GM23248 (cell line): ENCODE results near the gene SEPTIN5. TPM values are rescaled to one million over a fixed set of nuclear protein-coding genes. Genes with fewer than 3 reads are reported as not detected.

Experiments
- DNase-seq: peaks from one replicate; pipeline ENCODE4 v3.0.0-alpha.2; 2015
- H2AFZ ChIP-seq: fragments of 200-600 bp; sonication (generic); 2 replicates; pipeline ENCODE4 v1.6.1; 2016; ENCODE audit warnings: antibody characterized with exemption
- H3F3A ChIP-seq: fragments of 200-600 bp; sonication (generic); 2 replicates; pipeline ENCODE4 v1.6.1; 2016; ENCODE audit warnings: mild to moderate bottlenecking, antibody characterized with exemption, mixed run types; ENCODE audit not compliant: insufficient read depth
- H3K27ac ChIP-seq: fragments of 200-600 bp; sonication (generic); 2 replicates; pipeline ENCODE4 v1.5.1; 2016; ENCODE audit warnings: mild to moderate bottlenecking
- H3K27me3 ChIP-seq: fragments of 200-600 bp; sonication (generic); replicated peaks from 2 replicates; pipeline ENCODE4 v1.6.1; 2016; ENCODE audit warnings: mild to moderate bottlenecking; ENCODE audit not compliant: insufficient read depth
- H3K36me3 ChIP-seq: fragments of 200-600 bp; sonication (generic); 2 replicates; pipeline ENCODE4 v1.6.1; 2016; ENCODE audit warnings: low read depth, mild to moderate bottlenecking
- H3K4me1 ChIP-seq: fragments of 200-600 bp; sonication (generic); 2 replicates; pipeline ENCODE4 v1.6.1; 2016; ENCODE audit warnings: mild to moderate bottlenecking; ENCODE audit not compliant: insufficient read depth
- H3K4me2 ChIP-seq: fragments of 200-600 bp; sonication (generic); one replicate; pipeline ENCODE4 v1.6.1; 2016; ENCODE audit warnings: mild to moderate bottlenecking; ENCODE audit not compliant: unreplicated experiment
- H3K4me3 ChIP-seq: fragments of 200-600 bp; sonication (generic); 2 replicates; pipeline ENCODE4 v1.5.1; 2016; ENCODE audit warnings: mild to moderate bottlenecking
- H3K79me2 ChIP-seq: fragments of 200-600 bp; sonication (generic); 2 replicates; pipeline ENCODE4 v1.6.1; 2016; ENCODE audit warnings: mild to moderate bottlenecking; ENCODE audit not compliant: insufficient read depth
- H3K9ac ChIP-seq: fragments of 200-600 bp; sonication (generic); 2 replicates; pipeline ENCODE4 v1.6.1; 2016; ENCODE audit warnings: mild to moderate bottlenecking
- H3K9me2 ChIP-seq: fragments of 200-600 bp; sonication (generic); 2 replicates; pipeline ENCODE4 v1.6.1; 2016; ENCODE audit warnings: mixed run types, mild to moderate bottlenecking, moderate library complexity; ENCODE audit not compliant: insufficient read depth
- H3K9me3 ChIP-seq: fragments of 200-600 bp; sonication (generic); one replicate; pipeline ENCODE4 v1.6.1; 2017; ENCODE audit warnings: low read depth
- H4K20me1 ChIP-seq: fragments of 200-600 bp; sonication (generic); 2 replicates; pipeline ENCODE4 v1.6.0; 2016; ENCODE audit not compliant: insufficient read depth
- EZH2 ChIP-seq: fragments of 200-600 bp; sonication (generic); IDR thresholded peaks from 2 replicates; pipeline ENCODE4 v1.6.1; 2018; ENCODE audit warnings: antibody characterized with exemption, mild to moderate bottlenecking; ENCODE audit not compliant: insufficient read depth, poor library complexity, severe bottlenecking
- EZH2phosphoT487 ChIP-seq: fragments of 200-600 bp; sonication (generic); IDR thresholded peaks from 2 replicates; pipeline ENCODE4 v1.6.1; 2018; ENCODE audit warnings: antibody characterized with exemption, moderate library complexity, mild to moderate bottlenecking, low read depth; ENCODE audit not compliant: insufficient read depth
- WGBS, 2 experiments: methylation state at CpG; one replicate each; pipeline ENCODE4 v1.1.6; 2015 to 2017; ENCODE audit warnings: low lambda C conversion rate in 2 of 2, low coverage in 1 of 2; ENCODE audit errors: missing lambda C conversion rate in 2 of 2; 5-methylcytosine and 5-hydroxymethylcytosine counted together
- in situ Hi-C: fragments of 300-500 bp; cut with MboI; formaldehyde crosslinking; loops from 2 replicates; pipeline ENCODE4 v1.15.0; 2020
- polyA plus RNA-seq: library from polyadenylated mRNA; unstranded; fragments of >200 nt; fragmentation: Nextera tagmentation; extraction: Ambion mirVana; gene quantifications from 2 replicates; pipeline ENCODE4 v1.2.1, GENCODE V29; 2016
- total RNA-seq: library from RNA; depleted of rRNA; stranded (reverse); fragments of >200 nt; shearing (Covaris generic); gene quantifications from 2 replicates; pipeline ENCODE4 v1.2.3, GENCODE V29; 2014

The SEPTIN5 gene
- total and polyA plus RNA-seq, 2 experiments from 2014 or later = 17.0 to 31.5 TPM

DNA sequence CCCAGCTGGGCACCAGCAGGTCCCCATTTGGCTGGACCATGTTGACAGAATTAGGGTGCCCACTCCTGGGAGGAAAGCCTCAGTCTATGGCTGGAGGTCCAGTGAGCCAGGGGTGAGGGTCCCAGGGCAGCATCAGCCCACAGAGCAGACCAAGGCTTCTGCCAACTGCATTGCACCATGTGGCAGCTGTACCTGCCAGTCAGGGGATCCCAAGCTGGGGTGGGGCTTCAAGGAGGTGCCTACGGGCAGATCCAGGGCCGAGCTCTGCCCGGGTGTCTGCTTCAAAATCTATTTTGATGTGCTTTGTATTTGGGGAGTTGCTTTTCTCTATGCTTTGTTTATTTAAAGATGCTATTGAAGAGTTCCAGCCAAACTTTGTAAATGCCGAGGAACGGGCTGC, 19.5 kb downstream of the SEPTIN5 start:
- TF ChIP-seq EZH2phosphoT487 (no peak), EZH2 (no peak)
- Histone ChIP-seq H3K9ac (no peak overlapping the region), H3K9me3 (no peaks in the 10 kb centered on the region), H3K79me2 (no peaks in the 10 kb centered on the region), H3K27me3 (no peaks in the 10 kb centered on the region), H3K27ac (no peak overlapping the region), H2AFZ (no peak overlapping the region), H3K4me3 (no peak overlapping the region), H3F3A (no peaks in the 10 kb centered on the region), H4K20me1 (no peaks in the 10 kb centered on the region), H3K36me3 (no peaks in the 10 kb centered on the region), H3K9me2 (no peaks in the 10 kb centered on the region), H3K4me1 (no peaks in the 10 kb centered on the region), H3K4me2 (no peak overlapping the region)
- no peak for DNase-seq
- 70 to 80% methylated on average over 5 of the region's 5 CpGs for WGBS, 2 experiments
- in situ Hi-C loops = no loop called here

DNA sequence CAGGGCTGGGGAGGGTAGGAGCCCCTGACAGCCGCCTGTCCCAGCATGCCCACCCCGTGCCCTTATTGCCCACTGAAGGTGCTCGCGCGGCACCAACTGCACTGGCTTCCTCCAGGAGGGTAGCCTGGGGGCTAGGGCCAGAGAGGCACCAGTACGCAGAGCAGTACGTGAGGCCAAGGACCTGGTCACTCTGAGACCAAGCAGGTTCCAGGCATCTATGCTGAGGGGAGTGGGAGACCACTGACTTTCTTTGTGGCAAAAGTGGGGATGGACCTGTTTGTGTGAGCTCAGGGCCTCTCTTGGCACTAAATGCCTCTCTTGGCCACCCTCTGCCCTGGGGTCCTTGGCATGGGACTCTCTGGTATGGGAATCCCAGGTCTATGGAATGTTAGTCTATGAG, 19.9 kb downstream of the SEPTIN5 start:
- TF ChIP-seq EZH2phosphoT487 (no peak), EZH2 (no peak)
- Histone ChIP-seq H3K79me2 (no peaks in the 10 kb centered on the region), H3K4me2 (no peak overlapping the region), H3K4me1 (no peaks in the 10 kb centered on the region), H4K20me1 (no peaks in the 10 kb centered on the region), H3K36me3 (no peaks in the 10 kb centered on the region), H3K9ac (no peak overlapping the region), H2AFZ (no peak overlapping the region), H3K4me3 (no peak overlapping the region), H3K27me3 (no peaks in the 10 kb centered on the region), H3K9me2 (no peaks in the 10 kb centered on the region), H3F3A (no peaks in the 10 kb centered on the region), H3K27ac (no peak overlapping the region), H3K9me3 (no peaks in the 10 kb centered on the region)
- WGBS, 2 experiments = 88 to 91% methylated on average over 7 of the region's 7 CpGs
- in situ Hi-C loops = no loop called here
- no peak for DNase-seq

GRCh38 chr22:19734837-19735382, 20.6 kb downstream of the SEPTIN5 start:
- no peaks in the 10 kb centered on the region for H3F3A ChIP-seq
- no peak overlapping the region for H3K27ac ChIP-seq
- no peak overlapping the region for H3K4me3 ChIP-seq
- H2AFZ ChIP-seq = no peak overlapping the region
- in situ Hi-C loops = no loop called here
- whole genome bisulfite sequencing, 2 experiments = 74 to 81% methylated on average over 5 of the region's 5 CpGs
- no peak overlapping the region for H3K4me2 ChIP-seq
- no peak for DNase-seq
- no peaks in the 10 kb centered on the region for H3K4me1 ChIP-seq
- no peaks in the 10 kb centered on the region for H3K9me3 ChIP-seq
- no peak overlapping the region for H3K9ac ChIP-seq
- no peaks in the 10 kb centered on the region for H3K27me3 ChIP-seq
- H4K20me1 ChIP-seq = no peaks in the 10 kb centered on the region
- no peaks in the 10 kb centered on the region for H3K79me2 ChIP-seq
- H3K36me3 ChIP-seq = no peaks in the 10 kb centered on the region
- no peaks in the 10 kb centered on the region for H3K9me2 ChIP-seq
- TF ChIP-seq EZH2 (no peak), EZH2phosphoT487 (no peak)

DNA sequence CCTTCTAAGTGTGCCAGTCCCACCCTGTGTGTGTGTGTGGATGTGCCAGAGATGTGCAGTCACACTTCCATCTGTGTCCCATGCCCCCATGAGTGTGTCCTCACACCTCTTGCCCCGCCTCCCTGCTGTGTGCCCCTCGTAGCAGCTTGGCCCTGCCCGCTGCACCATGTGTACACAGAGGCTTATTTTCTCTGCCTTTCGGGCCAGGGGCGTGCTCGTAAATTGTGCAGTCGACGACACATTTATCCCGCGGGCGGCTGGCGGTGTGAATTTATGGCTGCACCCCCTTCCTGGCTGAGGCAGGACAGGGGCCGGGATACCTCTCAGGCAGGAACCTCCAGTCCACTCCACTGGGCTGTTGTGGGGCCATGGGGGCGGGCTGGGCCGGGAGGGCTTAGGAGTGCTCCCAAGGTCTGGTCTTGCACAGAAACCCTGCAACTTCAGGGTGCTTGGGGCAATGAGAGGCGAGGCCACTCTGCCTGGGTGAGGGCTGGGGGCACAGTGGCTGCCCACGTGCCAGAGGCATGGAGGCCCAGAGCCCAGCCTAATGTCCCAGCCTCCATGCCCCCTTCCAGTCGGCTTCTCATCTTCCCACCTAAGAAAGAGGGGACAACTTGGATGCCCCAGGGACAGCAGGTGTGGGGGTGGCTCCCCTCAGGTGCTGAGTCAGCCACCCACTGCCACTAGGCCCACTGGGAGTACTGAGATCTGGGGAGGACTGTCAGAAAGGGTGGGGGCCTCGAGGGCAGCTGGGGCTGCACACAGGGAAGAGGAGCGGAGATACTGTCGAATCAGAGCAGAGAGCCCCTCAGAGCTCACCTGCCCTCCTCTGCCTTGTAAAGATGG, 21.6 kb downstream of the SEPTIN5 start:
- DNase-seq = no peak
- no peak overlapping the region for H3K4me2 ChIP-seq
- H3K27ac ChIP-seq = no peak overlapping the region
- H3K79me2 ChIP-seq = no peaks in the 10 kb centered on the region
- no peaks in the 10 kb centered on the region for H3K27me3 ChIP-seq
- WGBS, 2 experiments = 78 to 82% methylated on average over 20 of the region's 21 CpGs
- no peak overlapping the region for H3K9ac ChIP-seq
- no peaks in the 10 kb centered on the region for H3K36me3 ChIP-seq
- no peaks in the 10 kb centered on the region for H3K4me1 ChIP-seq
- no peak overlapping the region for H2AFZ ChIP-seq
- no peak overlapping the region for H3K4me3 ChIP-seq
- no peaks in the 10 kb centered on the region for H3F3A ChIP-seq
- TF ChIP-seq EZH2 (no peak), EZH2phosphoT487 (no peak)
- no peaks in the 10 kb centered on the region for H3K9me2 ChIP-seq
- H4K20me1 ChIP-seq = no peaks in the 10 kb centered on the region
- H3K9me3 ChIP-seq = no peaks in the 10 kb centered on the region
- in situ Hi-C loops = no loop called here
